ENCODE measurements around the gene LGR6.

The LGR6 gene

DNA sequence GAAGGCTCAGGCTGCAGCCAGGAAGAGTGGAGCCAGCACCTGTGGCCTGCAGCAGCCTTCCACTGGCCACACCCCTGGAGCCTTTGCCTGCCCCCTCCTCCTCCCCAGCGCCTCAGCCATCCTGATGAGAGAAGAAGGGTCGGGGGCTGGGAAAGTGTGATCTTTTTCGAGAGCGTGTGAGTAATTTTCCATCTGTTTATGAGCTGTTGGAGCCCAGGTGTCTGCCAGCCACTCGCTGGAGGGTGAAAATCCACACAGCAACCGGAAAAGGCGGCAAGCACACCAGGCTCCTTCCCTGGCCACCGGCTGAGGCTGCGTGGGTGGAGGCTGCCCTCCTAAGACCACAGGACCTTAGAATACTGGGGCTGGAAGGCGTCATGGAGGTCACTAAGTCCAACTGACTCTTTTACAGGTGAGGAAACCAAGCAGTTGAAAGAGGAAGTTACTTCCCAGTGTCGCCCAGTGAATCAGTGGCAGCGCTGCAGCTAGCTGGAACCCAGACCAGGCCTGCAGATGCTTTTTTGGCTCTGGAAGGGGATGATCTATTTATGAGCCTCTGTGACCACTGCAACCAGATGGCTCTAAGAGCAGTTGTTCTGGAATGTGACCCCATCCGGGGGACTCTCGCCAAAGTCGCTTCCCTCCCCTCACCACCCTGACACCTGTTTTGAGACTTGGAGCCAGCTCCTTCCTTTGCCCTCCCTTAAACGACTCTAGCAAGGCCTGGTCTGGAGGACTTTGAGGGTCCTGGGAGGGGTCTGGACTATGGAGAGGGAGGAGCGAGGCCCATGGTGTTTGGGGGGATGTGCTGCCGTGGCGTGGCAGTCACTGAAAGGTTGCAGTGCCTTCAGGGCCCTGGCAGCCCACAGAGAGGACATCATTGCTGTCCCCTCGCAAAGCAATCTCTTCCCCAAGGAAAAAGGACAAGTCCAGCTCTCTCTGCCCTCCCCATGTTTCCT, 54.5 kb downstream of the LGR6 start:
- ChIA-PET POLR2A (interaction anchor here (1.0 kb wide), 1 partner anchor 35 kb away, joined by 3 read pairs; no protein-coding TSS in a partner anchor), CTCF (interaction anchor here (0.6 to 2.4 kb wide), 3 partner anchors 11 to 60 kb away, joined by 3 to 11 read pairs (median 3); no protein-coding TSS in a partner anchor)
- TF ChIP-seq ZNF138 (tag by site-specific recombination; IDR thresholded peaks at IDR 0.05; ENCODE audit: borderline replicate concordance) = no peak
- 0 out of 2 replicates have a peak, but pooled peaks have one; percentile 8 for TF ChIP-seq ZFHX2 (tag by site-specific recombination; conservative IDR thresholded peaks at IDR 0.05)
- no peak for TF ChIP-seq ZNF335 (tag by site-specific recombination; conservative IDR thresholded peaks at IDR 0.05)
- no peak for TF ChIP-seq ZNF37A (tag by site-specific recombination; IDR thresholded peaks at IDR 0.05)
- no peak for TF ChIP-seq MZF1 (tag by site-specific recombination; IDR thresholded peaks at IDR 0.05; ENCODE audit: borderline replicate concordance)
- no peak for TF ChIP-seq ZNF248 (tag by site-specific recombination; IDR thresholded peaks at IDR 0.05)
- no peak for TF ChIP-seq ZFP69B (tag by site-specific recombination; IDR thresholded peaks at IDR 0.05)
- no peak for TF ChIP-seq ZNF521 (tag by site-specific recombination; IDR thresholded peaks at IDR 0.05)
- TF ChIP-seq ZNF623 (tag by site-specific recombination; IDR thresholded peaks at IDR 0.05) = no peak
- 0 out of 2 replicates have a peak, but pooled peaks have one; percentile 18 for TF ChIP-seq SCRT1 (tag by site-specific recombination; IDR thresholded peaks at IDR 0.05; ENCODE audit: borderline replicate concordance)
- TF ChIP-seq GFI1B (tag by site-specific recombination; IDR thresholded peaks at IDR 0.05) = no peak
- no peak for TF ChIP-seq HOXC10 (CRISPR knock-in tag; IDR thresholded peaks at IDR 0.05)
- TF ChIP-seq ZNF768 (tag by site-specific recombination; IDR thresholded peaks at IDR 0.05) = no peak
- TF ChIP-seq, protein P1, sequence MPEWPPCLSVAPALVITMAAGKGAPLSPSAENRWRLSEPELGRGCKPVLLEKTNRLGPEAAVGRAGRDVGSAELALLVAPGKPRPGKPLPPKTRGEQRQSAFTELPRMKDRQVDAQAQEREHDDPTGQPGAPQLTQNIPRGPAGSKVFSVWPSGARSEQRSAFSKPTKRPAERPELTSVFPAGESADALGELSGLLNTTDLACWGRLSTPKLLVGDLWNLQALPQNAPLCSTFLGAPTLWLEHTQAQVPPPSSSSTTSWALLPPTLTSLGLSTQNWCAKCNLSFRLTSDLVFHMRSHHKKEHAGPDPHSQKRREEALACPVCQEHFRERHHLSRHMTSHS (tag by site-specific recombination; IDR thresholded peaks at IDR 0.05) = no peak
- TF ChIP-seq ZNF664 (tag by site-specific recombination; IDR thresholded peaks at IDR 0.05) = no peak
- TF ChIP-seq ZNF555 (tag by site-specific recombination; conservative IDR thresholded peaks at IDR 0.05) = no peak
- no peak for TF ChIP-seq ZNF2 (tag by site-specific recombination; IDR thresholded peaks at IDR 0.05)
- TF ChIP-seq ZNF530 (tag by site-specific recombination; IDR thresholded peaks at IDR 0.05; ENCODE audit: low read depth) = no peak
- peak; percentile 68 for TF ChIP-seq SCRT2 (tag by site-specific recombination; IDR thresholded peaks at IDR 0.05)
- TF ChIP-seq, protein P2, sequence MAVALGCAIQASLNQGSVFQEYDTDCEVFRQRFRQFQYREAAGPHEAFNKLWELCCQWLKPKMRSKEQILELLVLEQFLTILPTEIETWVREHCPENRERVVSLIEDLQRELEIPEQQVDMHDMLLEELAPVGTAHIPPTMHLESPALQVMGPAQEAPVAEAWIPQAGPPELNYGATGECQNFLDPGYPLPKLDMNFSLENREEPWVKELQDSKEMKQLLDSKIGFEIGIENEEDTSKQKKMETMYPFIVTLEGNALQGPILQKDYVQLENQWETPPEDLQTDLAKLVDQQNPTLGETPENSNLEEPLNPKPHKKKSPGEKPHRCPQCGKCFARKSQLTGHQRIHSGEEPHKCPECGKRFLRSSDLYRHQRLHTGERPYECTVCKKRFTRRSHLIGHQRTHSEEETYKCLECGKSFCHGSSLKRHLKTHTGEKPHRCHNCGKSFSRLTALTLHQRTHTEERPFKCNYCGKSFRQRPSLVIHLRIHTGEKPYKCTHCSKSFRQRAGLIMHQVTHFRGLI (tag by site-specific recombination; IDR thresholded peaks at IDR 0.05) = no peak
- no peak for TF ChIP-seq WT1 (tag by site-specific recombination; IDR thresholded peaks at IDR 0.05)
- no peak for TF ChIP-seq ZNF391 (tag by site-specific recombination; IDR thresholded peaks at IDR 0.05; ENCODE audit: borderline replicate concordance, low read depth)
- no peak for TF ChIP-seq OVOL3 (tag by site-specific recombination; IDR thresholded peaks at IDR 0.05)
- TF ChIP-seq ZNF10 (tag by site-specific recombination; IDR thresholded peaks at IDR 0.05) = no peak
- TF ChIP-seq ZNF302 (tag by site-specific recombination; IDR thresholded peaks at IDR 0.05; ENCODE audit: low read depth) = no peak
- no peak for TF ChIP-seq ZNF155 (tag by site-specific recombination; IDR thresholded peaks at IDR 0.05)
- no peak overlapping the region for H3K27ac ChIP-seq (ENCODE audit: extremely low read depth, low read depth, low read length)
- H3K36me3 ChIP-seq (ENCODE audit: control insufficient read depth in 2 of 2, insufficient read depth in 1 of 2, low read length in 2 of 2) = no peaks in the 10 kb centered on the region
- no peak overlapping the region for H3K4me3 ChIP-seq (ENCODE audit: low read depth, low read length)
- no peaks in the 10 kb centered on the region for H3K4me1 ChIP-seq (ENCODE audit: control insufficient read depth, insufficient read depth, low read length)
- H3K9me3 ChIP-seq (ENCODE audit: control insufficient read depth, insufficient read depth, low read depth, low read length) = no peaks in the 10 kb centered on the region
